WTC11 (cell line): Measurements from ENCODE around the gene TEKT1. TPM values are rescaled to one million over a fixed set of nuclear protein-coding genes. Genes with fewer than 3 reads are reported as not detected.

Experiments
- ATAC-seq: fragments of 200-7000 bp; cut with Tn5 transposase; 2 replicates; pipeline ENCODE4 v1.10.0; 2021; ENCODE audit warnings: mild to moderate bottlenecking, moderate library complexity
- CTCF ChIA-PET: fragments of 300-600 bp; sonication (Branson Sonifier 250); formaldehyde crosslinking; loops from one replicate; lab custom pipeline; 2021; ENCODE audit warnings: antibody characterized with exemption; lab: Charles Lee
- POLR2A ChIA-PET: fragments of 350-600 bp; sonication (Branson Sonifier 250); formaldehyde crosslinking; loops from one replicate; lab custom pipeline; 2021; ENCODE audit warnings: antibody characterized with exemption; lab: Charles Lee
- DNase-seq: peaks from one replicate; pipeline ENCODE4 v3.0.0; 2021; ENCODE audit warnings: low spot score
- H3K27ac Mint-ChIP-seq: 2 replicates; pipeline ENCODE4 v1.8.0; 2021; ENCODE audit warnings: mixed read lengths
- H3K27me3 Mint-ChIP-seq: 2 replicates; pipeline ENCODE4 v1.8.0; 2021; ENCODE audit warnings: low read depth, mild to moderate bottlenecking, moderate library complexity, mixed read lengths
- H3K36me3 Mint-ChIP-seq: 2 replicates; pipeline ENCODE4 v1.8.0; 2021; ENCODE audit warnings: mixed read lengths
- H3K4me1 Mint-ChIP-seq: 2 replicates; pipeline ENCODE4 v1.8.0; 2022; ENCODE audit warnings: mixed read lengths
- H3K4me3 Mint-ChIP-seq: 2 replicates; pipeline ENCODE4 v1.8.0; 2021; ENCODE audit warnings: mild to moderate bottlenecking, moderate library complexity, mixed read lengths
- H3K9me3 Mint-ChIP-seq: 2 replicates; pipeline ENCODE4 v1.8.0; 2021; ENCODE audit warnings: mixed read lengths
- ESRRA ChIP-seq: sonication (generic); formaldehyde crosslinking; IDR thresholded peaks from 2 replicates; pipeline ENCODE4 v1.8.1; 2022; ENCODE audit warnings: mild to moderate bottlenecking, missing genetic modification reagents, borderline replicate concordance
- FOXJ3 ChIP-seq: sonication (generic); formaldehyde crosslinking; IDR thresholded peaks from 2 replicates; pipeline ENCODE4 v1.9.0; 2021; ENCODE audit warnings: missing genetic modification reagents, mild to moderate bottlenecking, borderline replicate concordance
- GTF2I ChIP-seq: fragments of 250-450 bp; sonication (Bioruptor Pico); conservative IDR thresholded peaks from 2 replicates; pipeline ENCODE4 v1.4.0; 2021; ENCODE audit warnings: mild to moderate bottlenecking
- JAZF1 ChIP-seq: fragments of 250-450 bp; sonication (Bioruptor Pico); IDR thresholded peaks from 2 replicates; pipeline ENCODE4 v1.9.0; 2021; ENCODE audit warnings: moderate library complexity, mild to moderate bottlenecking, inconsistent platforms
- JUN ChIP-seq: sonication (generic); formaldehyde crosslinking; IDR thresholded peaks from 2 replicates; pipeline ENCODE4 v1.8.0; 2023; ENCODE audit warnings: mild to moderate bottlenecking, missing genetic modification reagents
- NR3C1 ChIP-seq: sonication (generic); formaldehyde crosslinking; conservative IDR thresholded peaks from 2 replicates; pipeline ENCODE4 v1.8.1; 2023; ENCODE audit warnings: low read depth, mild to moderate bottlenecking, missing genetic modification reagents
- SMAD3 ChIP-seq: sonication (generic); formaldehyde crosslinking; IDR thresholded peaks from 2 replicates; pipeline ENCODE4 v1.8.0; 2022; ENCODE audit warnings: missing genetic modification reagents, mild to moderate bottlenecking, borderline replicate concordance
- TEAD1 ChIP-seq: sonication (generic); formaldehyde crosslinking; IDR thresholded peaks from 2 replicates; pipeline ENCODE4 v1.8.0; 2022; ENCODE audit warnings: mild to moderate bottlenecking, missing genetic modification reagents
- ZNF317 ChIP-seq: sonication (generic); formaldehyde crosslinking; IDR thresholded peaks from 2 replicates; pipeline ENCODE4 v1.8.1; 2023; ENCODE audit warnings: low read depth, mild to moderate bottlenecking, moderate library complexity, missing genetic modification reagents, borderline replicate concordance
- total RNA-seq: library from RNA; stranded (reverse); gene quantifications from 3 replicates; pipeline ENCODE4 v1.2.3, GENCODE V29; 2021
- TF ChIP-seq, protein P1 (sequence below): sonication (generic); formaldehyde crosslinking; IDR thresholded peaks from 2 replicates; pipeline ENCODE4 v1.8.0; 2023; ENCODE audit warnings: mild to moderate bottlenecking, missing genetic modification reagents
- TF ChIP-seq, protein P2 (sequence below): fragments of 250-450 bp; sonication (Bioruptor Pico); IDR thresholded peaks from 2 replicates; pipeline ENCODE4 v1.9.0; 2021; ENCODE audit warnings: mild to moderate bottlenecking
- TF ChIP-seq, protein P3 (sequence below): sonication (generic); formaldehyde crosslinking; IDR thresholded peaks from 2 replicates; pipeline ENCODE4 v1.8.1; 2023; ENCODE audit warnings: mild to moderate bottlenecking, missing genetic modification reagents, moderate library complexity
- TF ChIP-seq, protein P4 (sequence below): sonication (generic); formaldehyde crosslinking; IDR thresholded peaks from 2 replicates; pipeline ENCODE4 v1.8.1; 2023; ENCODE audit warnings: mild to moderate bottlenecking, moderate library complexity, missing genetic modification reagents
- TF ChIP-seq, protein P5 (sequence below): sonication (generic); formaldehyde crosslinking; IDR thresholded peaks from 2 replicates; pipeline ENCODE4 v1.8.1; 2023; ENCODE audit warnings: mild to moderate bottlenecking, missing genetic modification reagents, moderate library complexity
- TF ChIP-seq, protein P6 (sequence below): fragments of 200-600 bp; IDR thresholded peaks from 2 replicates; pipeline ENCODE4 v1.8.0; 2022; ENCODE audit warnings: antibody characterized with exemption

TEKT1 gene
- total RNA-seq, 1 experiment from 2014 or later = 0.37 TPM

DNA sequence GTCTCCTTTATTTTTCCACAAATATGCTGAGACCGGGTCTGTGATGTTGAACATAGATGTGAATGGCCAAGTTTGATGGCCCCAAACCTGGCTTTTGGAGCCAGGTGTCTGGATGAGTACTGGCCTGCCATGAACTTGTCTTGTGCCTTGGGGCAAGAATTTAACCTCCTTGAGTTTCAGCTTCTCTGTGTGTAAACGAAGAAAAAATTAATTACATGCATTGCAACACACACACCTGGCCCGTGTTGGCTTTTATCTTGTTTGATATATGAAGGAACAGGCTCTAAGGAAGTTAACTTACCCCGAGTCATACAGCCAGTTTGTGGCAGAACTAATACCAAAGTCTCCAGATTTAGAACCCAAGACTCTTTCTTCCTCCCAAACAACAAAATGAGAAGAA is 42.4 kb downstream of the TEKT1 start (continued):
- TF ChIP-seq ESRRA (CRISPR knock-in tag) (no peak), NR3C1 (CRISPR knock-in tag) (no peak), FOXJ3 (CRISPR knock-in tag) (no peak)
- TF ChIP-seq, protein P1, sequence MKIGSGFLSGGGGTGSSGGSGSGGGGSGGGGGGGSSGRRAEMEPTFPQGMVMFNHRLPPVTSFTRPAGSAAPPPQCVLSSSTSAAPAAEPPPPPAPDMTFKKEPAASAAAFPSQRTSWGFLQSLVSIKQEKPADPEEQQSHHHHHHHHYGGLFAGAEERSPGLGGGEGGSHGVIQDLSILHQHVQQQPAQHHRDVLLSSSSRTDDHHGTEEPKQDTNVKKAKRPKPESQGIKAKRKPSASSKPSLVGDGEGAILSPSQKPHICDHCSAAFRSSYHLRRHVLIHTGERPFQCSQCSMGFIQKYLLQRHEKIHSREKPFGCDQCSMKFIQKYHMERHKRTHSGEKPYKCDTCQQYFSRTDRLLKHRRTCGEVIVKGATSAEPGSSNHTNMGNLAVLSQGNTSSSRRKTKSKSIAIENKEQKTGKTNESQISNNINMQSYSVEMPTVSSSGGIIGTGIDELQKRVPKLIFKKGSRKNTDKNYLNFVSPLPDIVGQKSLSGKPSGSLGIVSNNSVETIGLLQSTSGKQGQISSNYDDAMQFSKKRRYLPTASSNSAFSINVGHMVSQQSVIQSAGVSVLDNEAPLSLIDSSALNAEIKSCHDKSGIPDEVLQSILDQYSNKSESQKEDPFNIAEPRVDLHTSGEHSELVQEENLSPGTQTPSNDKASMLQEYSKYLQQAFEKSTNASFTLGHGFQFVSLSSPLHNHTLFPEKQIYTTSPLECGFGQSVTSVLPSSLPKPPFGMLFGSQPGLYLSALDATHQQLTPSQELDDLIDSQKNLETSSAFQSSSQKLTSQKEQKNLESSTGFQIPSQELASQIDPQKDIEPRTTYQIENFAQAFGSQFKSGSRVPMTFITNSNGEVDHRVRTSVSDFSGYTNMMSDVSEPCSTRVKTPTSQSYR (CRISPR knock-in tag) = no peak

DNA sequence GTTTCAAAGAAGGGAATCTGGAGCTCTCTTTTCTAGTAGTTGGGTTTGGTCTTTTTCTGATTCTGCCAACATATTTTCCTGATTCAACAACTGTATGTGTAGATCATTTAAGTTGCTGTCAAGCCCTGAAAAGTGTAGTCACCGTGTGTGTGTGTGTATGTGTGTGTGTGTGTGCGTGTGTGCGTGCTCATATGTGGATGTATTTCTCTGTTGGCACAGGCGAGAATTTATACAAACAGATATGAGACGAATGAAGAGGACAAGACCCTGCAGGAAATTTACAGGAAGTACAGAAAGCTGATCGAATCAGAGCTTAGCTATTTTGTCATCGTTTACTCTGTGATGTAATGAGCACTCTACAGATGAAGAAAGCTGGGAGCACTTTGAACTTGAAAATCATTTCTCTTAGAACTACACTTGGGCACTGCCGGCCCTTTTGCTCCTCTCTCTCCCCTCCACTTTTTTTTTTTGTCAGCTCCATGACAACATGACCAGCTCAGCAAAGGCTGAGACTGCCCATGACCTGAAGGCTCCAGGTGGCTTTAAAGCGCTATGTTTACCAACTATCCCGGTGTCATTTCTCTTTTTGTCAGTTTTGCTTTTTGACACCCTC is 44.3 kb downstream of the TEKT1 start:
- Mint-ChIP-seq H3K36me3 (no peaks in the 10 kb centered on the region), H3K27me3 (peaks cover 17% of the 10 kb centered on the region), H3K4me1 (no peaks in the 10 kb centered on the region), H3K27ac (no peak overlapping the region), H3K4me3 (no peak overlapping the region), H3K9me3 (peaks cover 3% of the 10 kb centered on the region; the same call in 1 of the 2 replicates)
- ATAC-seq (no peak), DNase-seq (no peak)
- ChIA-PET POLR2A (no interaction called here), CTCF (interaction anchor here (0.6 to 1.8 kb wide), 6 partner anchors 11 to 1178 kb away, joined by 3 to 5 read pairs (median 3); partner anchors contain the start of gene FBXO39)
- TF ChIP-seq TEAD1 (CRISPR knock-in tag) = no peak

DNA sequence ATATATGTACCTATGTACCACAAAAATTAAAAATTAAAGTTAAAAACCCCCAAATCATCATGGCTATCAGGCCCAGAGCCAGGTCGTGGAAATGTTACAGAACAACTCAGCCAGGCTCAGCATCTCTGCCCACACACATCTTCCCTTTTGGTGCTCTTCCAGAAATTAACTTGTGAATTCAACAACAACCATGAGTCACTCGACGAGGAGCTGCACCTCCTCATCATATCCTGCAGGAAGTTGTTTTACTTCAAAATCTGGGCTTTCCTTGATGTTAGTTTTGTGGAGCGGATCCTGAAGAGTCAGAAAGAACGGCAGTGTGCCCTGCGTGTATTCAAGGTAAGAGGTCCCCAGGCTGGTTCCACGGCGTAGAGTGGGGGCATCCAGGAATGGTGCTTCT is 44.9 kb downstream of the TEKT1 start:
- TF ChIP-seq, protein P2, sequence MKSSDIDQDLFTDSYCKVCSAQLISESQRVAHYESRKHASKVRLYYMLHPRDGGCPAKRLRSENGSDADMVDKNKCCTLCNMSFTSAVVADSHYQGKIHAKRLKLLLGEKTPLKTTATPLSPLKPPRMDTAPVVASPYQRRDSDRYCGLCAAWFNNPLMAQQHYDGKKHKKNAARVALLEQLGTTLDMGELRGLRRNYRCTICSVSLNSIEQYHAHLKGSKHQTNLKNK (CRISPR knock-in tag) = no peak
- Mint-ChIP-seq H3K27me3 (peaks cover 17% of the 10 kb centered on the region), H3K27ac (no peak overlapping the region), H3K4me3 (no peak overlapping the region), H3K9me3 (peaks cover 3% of the 10 kb centered on the region; the same call in 1 of the 2 replicates), H3K4me1 (no peaks in the 10 kb centered on the region), H3K36me3 (no peaks in the 10 kb centered on the region)
- no peak for DNase-seq
- no peak for ATAC-seq
- ChIA-PET CTCF (interaction anchor here (1.0 to 1.3 kb wide), 2 partner anchors 107 to 218 kb away, joined by 3 read pairs; no protein-coding TSS in a partner anchor), POLR2A (no interaction called here)

DNA sequence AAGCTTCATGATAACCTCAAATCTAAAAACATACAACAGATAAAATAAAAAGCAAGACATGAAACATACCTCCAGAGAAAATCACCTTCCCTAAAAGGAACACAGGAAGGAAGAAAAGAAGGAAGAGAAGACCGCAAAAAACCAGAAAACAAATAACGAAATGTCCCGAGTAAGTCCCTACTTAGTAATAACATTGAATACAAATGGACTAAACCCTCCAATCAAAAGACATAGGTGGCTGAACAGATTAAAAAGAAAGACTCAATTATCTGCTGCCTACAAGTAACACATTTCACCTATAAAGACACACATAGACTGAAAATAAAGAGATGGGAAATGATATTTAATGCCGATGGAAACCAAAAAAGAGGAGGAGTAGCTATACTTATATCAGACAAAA is 49.3 kb downstream of the TEKT1 start:
- H3K36me3 Mint-ChIP-seq = no peaks in the 10 kb centered on the region
- peaks cover 31% of the 10 kb centered on the region for H3K27me3 Mint-ChIP-seq
- no peaks in the 10 kb centered on the region for H3K4me1 Mint-ChIP-seq
- DNase-seq (no peak), ATAC-seq (no peak)
- H3K27ac Mint-ChIP-seq = no peak overlapping the region
- TF ChIP-seq TEAD1 (CRISPR knock-in tag) (no peak), ZNF317 (CRISPR knock-in tag) (no peak), GTF2I (CRISPR knock-in tag) (no peak), JUN (CRISPR knock-in tag) (no peak)
- TF ChIP-seq, protein P3, sequence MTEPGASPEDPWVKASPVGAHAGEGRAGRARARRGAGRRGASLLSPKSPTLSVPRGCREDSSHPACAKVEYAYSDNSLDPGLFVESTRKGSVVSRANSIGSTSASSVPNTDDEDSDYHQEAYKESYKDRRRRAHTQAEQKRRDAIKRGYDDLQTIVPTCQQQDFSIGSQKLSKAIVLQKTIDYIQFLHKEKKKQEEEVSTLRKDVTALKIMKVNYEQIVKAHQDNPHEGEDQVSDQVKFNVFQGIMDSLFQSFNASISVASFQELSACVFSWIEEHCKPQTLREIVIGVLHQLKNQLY (CRISPR knock-in tag) = no peak
- no peak overlapping the region for H3K4me3 Mint-ChIP-seq
- H3K9me3 Mint-ChIP-seq = peaks cover 3% of the 10 kb centered on the region; the same call in 1 of the 2 replicates
- CTCF ChIA-PET = interaction anchor here (2.2 kb wide), 1 partner anchor 112 kb away, joined by 5 read pairs; no protein-coding TSS in a partner anchor
- POLR2A ChIA-PET = no interaction called here

DNA sequence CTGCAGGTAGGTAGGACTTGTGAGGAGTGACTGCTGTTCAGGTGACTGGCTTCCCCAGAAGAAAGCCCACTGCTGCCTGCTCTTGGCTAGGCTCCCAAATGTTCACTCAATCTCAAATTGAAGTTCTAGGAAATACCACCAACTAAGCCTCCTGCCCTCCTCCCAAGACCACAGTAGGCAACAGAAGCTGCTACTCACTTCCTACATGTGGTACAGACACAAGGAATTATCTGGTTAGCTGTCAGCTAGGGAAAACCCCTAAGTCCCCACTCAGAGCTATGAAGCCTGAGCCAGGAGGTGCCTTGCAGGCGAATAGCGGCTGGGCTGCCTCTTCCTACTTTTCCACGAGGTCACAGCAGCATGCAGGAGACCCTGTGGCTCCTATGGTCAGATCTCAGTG is 50.6 kb downstream of the TEKT1 start:
- peaks cover 2% of the 10 kb centered on the region; the same call in 1 of the 2 replicates for H3K4me1 Mint-ChIP-seq
- CTCF ChIA-PET = interaction anchor here (0.9 to 2.2 kb wide), 2 partner anchors 73 to 113 kb away, joined by 4 to 5 read pairs; no protein-coding TSS in a partner anchor
- POLR2A ChIA-PET = no interaction called here
- no peak overlapping the region for H3K27ac Mint-ChIP-seq
- no peak overlapping the region for H3K4me3 Mint-ChIP-seq
- DNase-seq = no peak
- TF ChIP-seq, protein P4, sequence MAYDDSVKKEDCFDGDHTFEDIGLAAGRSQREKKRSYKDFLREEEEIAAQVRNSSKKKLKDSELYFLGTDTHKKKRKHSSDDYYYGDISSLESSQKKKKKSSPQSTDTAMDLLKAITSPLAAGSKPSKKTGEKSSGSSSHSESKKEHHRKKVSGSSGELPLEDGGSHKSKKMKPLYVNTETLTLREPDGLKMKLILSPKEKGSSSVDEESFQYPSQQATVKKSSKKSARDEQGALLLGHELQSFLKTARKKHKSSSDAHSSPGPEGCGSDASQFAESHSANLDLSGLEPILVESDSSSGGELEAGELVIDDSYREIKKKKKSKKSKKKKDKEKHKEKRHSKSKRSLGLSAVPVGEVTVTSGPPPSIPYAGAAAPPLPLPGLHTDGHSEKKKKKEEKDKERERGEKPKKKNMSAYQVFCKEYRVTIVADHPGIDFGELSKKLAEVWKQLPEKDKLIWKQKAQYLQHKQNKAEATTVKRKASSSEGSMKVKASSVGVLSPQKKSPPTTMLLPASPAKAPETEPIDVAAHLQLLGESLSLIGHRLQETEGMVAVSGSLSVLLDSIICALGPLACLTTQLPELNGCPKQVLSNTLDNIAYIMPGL (CRISPR knock-in tag) = no peak
- TF ChIP-seq, protein P5, sequence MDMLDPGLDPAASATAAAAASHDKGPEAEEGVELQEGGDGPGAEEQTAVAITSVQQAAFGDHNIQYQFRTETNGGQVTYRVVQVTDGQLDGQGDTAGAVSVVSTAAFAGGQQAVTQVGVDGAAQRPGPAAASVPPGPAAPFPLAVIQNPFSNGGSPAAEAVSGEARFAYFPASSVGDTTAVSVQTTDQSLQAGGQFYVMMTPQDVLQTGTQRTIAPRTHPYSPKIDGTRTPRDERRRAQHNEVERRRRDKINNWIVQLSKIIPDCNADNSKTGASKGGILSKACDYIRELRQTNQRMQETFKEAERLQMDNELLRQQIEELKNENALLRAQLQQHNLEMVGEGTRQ (CRISPR knock-in tag) = no peak
- TF ChIP-seq JAZF1 (CRISPR knock-in tag) = no peak
- TF ChIP-seq, protein P6, sequence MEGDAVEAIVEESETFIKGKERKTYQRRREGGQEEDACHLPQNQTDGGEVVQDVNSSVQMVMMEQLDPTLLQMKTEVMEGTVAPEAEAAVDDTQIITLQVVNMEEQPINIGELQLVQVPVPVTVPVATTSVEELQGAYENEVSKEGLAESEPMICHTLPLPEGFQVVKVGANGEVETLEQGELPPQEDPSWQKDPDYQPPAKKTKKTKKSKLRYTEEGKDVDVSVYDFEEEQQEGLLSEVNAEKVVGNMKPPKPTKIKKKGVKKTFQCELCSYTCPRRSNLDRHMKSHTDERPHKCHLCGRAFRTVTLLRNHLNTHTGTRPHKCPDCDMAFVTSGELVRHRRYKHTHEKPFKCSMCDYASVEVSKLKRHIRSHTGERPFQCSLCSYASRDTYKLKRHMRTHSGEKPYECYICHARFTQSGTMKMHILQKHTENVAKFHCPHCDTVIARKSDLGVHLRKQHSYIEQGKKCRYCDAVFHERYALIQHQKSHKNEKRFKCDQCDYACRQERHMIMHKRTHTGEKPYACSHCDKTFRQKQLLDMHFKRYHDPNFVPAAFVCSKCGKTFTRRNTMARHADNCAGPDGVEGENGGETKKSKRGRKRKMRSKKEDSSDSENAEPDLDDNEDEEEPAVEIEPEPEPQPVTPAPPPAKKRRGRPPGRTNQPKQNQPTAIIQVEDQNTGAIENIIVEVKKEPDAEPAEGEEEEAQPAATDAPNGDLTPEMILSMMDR = no peak
- TF ChIP-seq SMAD3 (CRISPR knock-in tag) = no peak
- TF ChIP-seq, all 79 proteins: peak for 0
- Mint-ChIP-seq H3K9me3 (peaks cover 3% of the 10 kb centered on the region; the same call in 1 of the 2 replicates), H3K27me3 (peaks cover 44% of the 10 kb centered on the region), H3K36me3 (no peaks in the 10 kb centered on the region)
- ATAC-seq = no peak
